PC-9 (cell line): ENCODE measurements around the gene ACAD8. TPM values are rescaled to one million over a fixed set of nuclear protein-coding genes. Genes with fewer than 3 reads are reported as not detected.

Experiments used
- BruUV-seq: library from RNA; stranded (reverse); fragments of 400-500 nt; replicated peaks from 2 replicates; lab custom pipeline; 2021; lab: Mats Ljungman, UMichigan
- CTCF ChIA-PET: fragments of 300-600 bp; sonication (Branson Sonifier 250); formaldehyde crosslinking; loops from one replicate; lab custom pipeline; 2022; ENCODE audit warnings: antibody characterized with exemption; lab: Charles Lee
- POLR2A ChIA-PET: fragments of 300-600 bp; sonication (Branson Sonifier 250); formaldehyde crosslinking; loops from one replicate; lab custom pipeline; 2022; ENCODE audit warnings: antibody characterized with exemption; ENCODE audit not compliant: unreplicated experiment; lab: Charles Lee
- DNase-seq, 2 experiments: peaks; one replicate each; pipeline versions ENCODE4 v3.0.0 to v3.0.0-alpha.2; 2015 to 2022; ENCODE audit warnings: mixed read lengths in 1 of 2
- H2AFZ ChIP-seq: fragments of 200-600 bp; sonication (generic); 2 replicates; pipeline ENCODE4 v1.8.1; 2017; ENCODE audit warnings: antibody characterized with exemption
- H3F3A ChIP-seq: fragments of 200-600 bp; sonication (generic); 2 replicates; pipeline ENCODE4 v1.8.1; 2017; ENCODE audit warnings: antibody characterized with exemption, mild to moderate bottlenecking, low read depth; ENCODE audit not compliant: insufficient read depth
- H3K27ac ChIP-seq: fragments of 200-600 bp; sonication (generic); 2 replicates; pipeline ENCODE4 v1.6.1; 2016; ENCODE audit warnings: mixed run types
- H3K27me3 ChIP-seq: fragments of 200-600 bp; sonication (generic); 2 replicates; pipeline ENCODE4 v1.6.1; 2016; ENCODE audit warnings: low read depth, mixed run types; ENCODE audit not compliant: insufficient read depth
- H3K36me3 ChIP-seq: fragments of 200-600 bp; sonication (generic); 2 replicates; pipeline ENCODE4 v1.6.1; 2016; ENCODE audit warnings: low read depth, mixed run types
- H3K4me1 ChIP-seq: fragments of 200-600 bp; sonication (generic); replicated peaks from 2 replicates; pipeline ENCODE4 v1.6.1; 2016; ENCODE audit warnings: mixed run types; ENCODE audit not compliant: insufficient read depth
- H3K4me2 ChIP-seq: fragments of 200-600 bp; sonication (generic); 2 replicates; pipeline ENCODE4 v1.6.1; 2017; ENCODE audit warnings: mixed run types
- H3K4me3 ChIP-seq: fragments of 200-600 bp; sonication (generic); 2 replicates; pipeline ENCODE4 v1.6.1; 2016; ENCODE audit warnings: mixed run types
- H3K79me2 ChIP-seq: fragments of 200-600 bp; sonication (generic); 2 replicates; pipeline ENCODE4 v1.6.1; 2017; ENCODE audit warnings: low read depth, mixed run types
- H3K9me2 ChIP-seq: fragments of 200-600 bp; sonication (generic); 2 replicates; pipeline ENCODE4 v1.8.1; 2017; ENCODE audit warnings: mild to moderate bottlenecking; ENCODE audit not compliant: insufficient read depth
- H3K9me3 ChIP-seq: fragments of 200-600 bp; sonication (generic); 2 replicates; pipeline ENCODE4 v1.8.1; 2016; ENCODE audit warnings: low read depth; ENCODE audit not compliant: insufficient read depth
- H4K20me1 ChIP-seq: fragments of 200-600 bp; sonication (generic); 2 replicates; pipeline ENCODE4 v1.8.1; 2017; ENCODE audit not compliant: insufficient read depth
- CTCF ChIP-seq: fragments of 200-600 bp; sonication (generic); conservative IDR thresholded peaks from 2 replicates; pipeline ENCODE4 v1.6.1; 2017; ENCODE audit warnings: mixed run types, antibody characterized with exemption, mild to moderate bottlenecking, moderate library complexity
- EZH2 ChIP-seq: fragments of 200-600 bp; sonication (generic); IDR thresholded peaks from 2 replicates; pipeline ENCODE4 v1.8.0; 2017; ENCODE audit warnings: antibody characterized with exemption, low read depth
- intact Hi-C: fragments of 100-400 bp; cut with micrococcal nuclease; formaldehyde crosslinking; loops from one replicate; pipeline ENCODE4 v1.10.0; 2022; ENCODE audit not compliant: unreplicated experiment
- total RNA-seq: library from RNA; stranded (reverse); gene quantifications from 2 replicates; pipeline ENCODE4 v1.2.3, GENCODE V29; 2021

ACAD8 gene
- total RNA-seq, 1 experiment from 2014 or later = 16.1 TPM

GRCh38 chr11:134275534-134276395 lies 22.4 kb downstream of the ACAD8 start, which contains the start of gene GLB1L3:
TSS of gene GLB1L3 (plus strand) at chr11:134276379. CDS start at chr11:134276741, 362 bp downstream.
- Histone ChIP-seq H3K4me1 (no peaks in the 10 kb centered on the region), H4K20me1 (no peaks in the 10 kb centered on the region), H3K4me3 (no peak within 1 kb of the TSS), H3K27me3 (peaks cover 4% of the 10 kb centered on the region; the same call in 1 of the 2 replicates), H3K79me2 (no peaks in the 10 kb centered on the region), H2AFZ (no peak within 1 kb of the TSS), H3K9me3 (no peaks in the 10 kb centered on the region), H3K36me3 (no peaks in the 10 kb centered on the region), H3K4me2 (no peak within 1 kb of the TSS), H3F3A (no peaks in the 10 kb centered on the region), H3K9me2 (no peaks in the 10 kb centered on the region), H3K27ac (no peak within 1 kb of the TSS)
- DNase-seq = no peak
- ChIA-PET CTCF (no interaction called here), POLR2A (no interaction called here)
- no TSS peak for BruUV-seq
- intact Hi-C loops = no loop called here
- TF ChIP-seq EZH2 (no peak), CTCF (no peak)

- intact Hi-C loops = no loop called here
- BruUV-seq = no TSS peak
- H2AFZ ChIP-seq = no peak overlapping the region
- H3K4me3 ChIP-seq = no peak overlapping the region
- H3K79me2 ChIP-seq = no peaks in the 10 kb centered on the region
- H3K4me2 ChIP-seq = no peak overlapping the region
- H4K20me1 ChIP-seq = no peaks in the 10 kb centered on the region
- no peaks in the 10 kb centered on the region for H3K36me3 ChIP-seq
- H3K27ac ChIP-seq = no peak overlapping the region
- ChIA-PET POLR2A (no interaction called here), CTCF (no interaction called here)
- H3K27me3 ChIP-seq = peaks cover 5% of the 10 kb centered on the region; the same call in 1 of the 2 replicates
- no peak for DNase-seq
- no peaks in the 10 kb centered on the region for H3K9me3 ChIP-seq
- TF ChIP-seq EZH2 = no peak
- TF ChIP-seq CTCF = no peak
- no peaks in the 10 kb centered on the region for H3F3A ChIP-seq
- no peaks in the 10 kb centered on the region for H3K4me1 ChIP-seq
- H3K9me2 ChIP-seq = no peaks in the 10 kb centered on the region
Measured at GRCh38 chr11:134276396-134277182, 23.2 kb downstream of the ACAD8 start.

- H3K4me2 ChIP-seq = no peak overlapping the region
- H3K9me3 ChIP-seq = no peaks in the 10 kb centered on the region
- intact Hi-C loops = no loop called here
- peaks cover 5% of the 10 kb centered on the region; the same call in 1 of the 2 replicates for H3K27me3 ChIP-seq
- TF ChIP-seq EZH2 (no peak), CTCF (no peak)
- H3K27ac ChIP-seq = no peak overlapping the region
- ChIA-PET CTCF (no interaction called here), POLR2A (interaction anchor here (0.6 kb wide), 1 partner anchor 604 kb away, joined by 4 read pairs; no protein-coding TSS in a partner anchor)
- H2AFZ ChIP-seq = no peak overlapping the region
- BruUV-seq = no TSS peak
- H3K4me3 ChIP-seq = no peak overlapping the region
- H4K20me1 ChIP-seq = no peaks in the 10 kb centered on the region
- H3F3A ChIP-seq = no peaks in the 10 kb centered on the region
- no peaks in the 10 kb centered on the region for H3K4me1 ChIP-seq
- no peaks in the 10 kb centered on the region for H3K79me2 ChIP-seq
- no peak for DNase-seq
- no peaks in the 10 kb centered on the region for H3K36me3 ChIP-seq
- H3K9me2 ChIP-seq = no peaks in the 10 kb centered on the region
Measured at GRCh38 chr11:134277183-134278001, 24.0 kb downstream of the ACAD8 start.
